HL-60 (cell line): ENCODE data around the gene ZNF792.

Source experiments
- DNase-seq, 2 experiments: peaks; one replicate each; pipeline ENCODE4 v3.0.0-alpha.2; 2010 to 2020; ENCODE audit warnings: low read depth in 1 of 2, low spot score in 1 of 2
- H3K27ac ChIP-seq: fragments of 250-450 bp; sonication (Bioruptor Pico); replicated peaks from 2 replicates; pipeline ENCODE4 v1.5.1; 2020; ENCODE audit warnings: mild to moderate bottlenecking, moderate library complexity
- H3K27me3 ChIP-seq: fragments of 250-450 bp; sonication (Bioruptor Pico); 2 replicates; pipeline ENCODE4 v1.5.1; 2021; ENCODE audit warnings: mild to moderate bottlenecking, moderate library complexity; ENCODE audit not compliant: insufficient read depth, poor library complexity, severe bottlenecking
- H3K4me3 ChIP-seq: replicated peaks from 2 replicates; pipeline ENCODE4 v1.5.1; 2011; ENCODE audit warnings: mild to moderate bottlenecking, control low read depth, low read length; ENCODE audit not compliant: insufficient read depth
- GABPA ChIP-seq: IDR thresholded peaks from 2 replicates; pipeline ENCODE4 v1.6.1; 2012; ENCODE audit warnings: low read depth
- POLR2AphosphoS5 ChIP-seq: IDR thresholded peaks from 2 replicates; pipeline ENCODE4 v1.6.1; 2012; ENCODE audit warnings: low read depth
- SPI1 ChIP-seq: IDR thresholded peaks from 2 replicates; pipeline ENCODE4 v1.6.1; 2012; ENCODE audit warnings: low read depth, mild to moderate bottlenecking, borderline replicate concordance
- TF ChIP-seq, protein P1 (sequence below): IDR thresholded peaks from 2 replicates; pipeline ENCODE4 v1.6.1; 2012; ENCODE audit warnings: low read depth; ENCODE audit not compliant: insufficient replicate concordance
- TF ChIP-seq, protein P2 (sequence below): IDR thresholded peaks from one replicate; pipeline ENCODE4 v1.5.1; 2011; ENCODE audit warnings: low read length, control low read depth, inconsistent platforms; ENCODE audit not compliant: insufficient read depth

Gene ZNF792

DNA sequence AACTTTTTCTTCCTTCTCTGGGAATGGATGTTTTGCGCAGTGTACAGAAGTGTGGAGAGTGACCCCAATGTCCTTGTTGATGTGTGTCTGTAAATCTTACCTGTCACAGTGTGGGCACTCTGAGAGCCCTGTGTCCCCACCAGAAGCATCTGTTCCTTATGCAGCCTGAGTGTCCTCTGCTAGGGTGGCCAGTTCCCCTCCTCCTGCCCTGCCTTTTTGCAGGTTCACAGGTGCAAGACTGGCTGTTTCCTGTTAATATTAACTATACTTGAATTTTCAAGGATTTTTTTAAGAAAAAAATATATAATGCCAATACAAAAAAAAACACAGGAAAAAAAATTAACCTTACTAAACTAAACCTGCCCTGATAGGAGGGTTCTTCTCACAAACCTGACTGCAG, 24.1 kb upstream of the ZNF792 start:
- TF ChIP-seq, protein P1, sequence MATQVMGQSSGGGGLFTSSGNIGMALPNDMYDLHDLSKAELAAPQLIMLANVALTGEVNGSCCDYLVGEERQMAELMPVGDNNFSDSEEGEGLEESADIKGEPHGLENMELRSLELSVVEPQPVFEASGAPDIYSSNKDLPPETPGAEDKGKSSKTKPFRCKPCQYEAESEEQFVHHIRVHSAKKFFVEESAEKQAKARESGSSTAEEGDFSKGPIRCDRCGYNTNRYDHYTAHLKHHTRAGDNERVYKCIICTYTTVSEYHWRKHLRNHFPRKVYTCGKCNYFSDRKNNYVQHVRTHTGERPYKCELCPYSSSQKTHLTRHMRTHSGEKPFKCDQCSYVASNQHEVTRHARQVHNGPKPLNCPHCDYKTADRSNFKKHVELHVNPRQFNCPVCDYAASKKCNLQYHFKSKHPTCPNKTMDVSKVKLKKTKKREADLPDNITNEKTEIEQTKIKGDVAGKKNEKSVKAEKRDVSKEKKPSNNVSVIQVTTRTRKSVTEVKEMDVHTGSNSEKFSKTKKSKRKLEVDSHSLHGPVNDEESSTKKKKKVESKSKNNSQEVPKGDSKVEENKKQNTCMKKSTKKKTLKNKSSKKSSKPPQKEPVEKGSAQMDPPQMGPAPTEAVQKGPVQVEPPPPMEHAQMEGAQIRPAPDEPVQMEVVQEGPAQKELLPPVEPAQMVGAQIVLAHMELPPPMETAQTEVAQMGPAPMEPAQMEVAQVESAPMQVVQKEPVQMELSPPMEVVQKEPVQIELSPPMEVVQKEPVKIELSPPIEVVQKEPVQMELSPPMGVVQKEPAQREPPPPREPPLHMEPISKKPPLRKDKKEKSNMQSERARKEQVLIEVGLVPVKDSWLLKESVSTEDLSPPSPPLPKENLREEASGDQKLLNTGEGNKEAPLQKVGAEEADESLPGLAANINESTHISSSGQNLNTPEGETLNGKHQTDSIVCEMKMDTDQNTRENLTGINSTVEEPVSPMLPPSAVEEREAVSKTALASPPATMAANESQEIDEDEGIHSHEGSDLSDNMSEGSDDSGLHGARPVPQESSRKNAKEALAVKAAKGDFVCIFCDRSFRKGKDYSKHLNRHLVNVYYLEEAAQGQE, result no peak
- TF ChIP-seq, protein P2, sequence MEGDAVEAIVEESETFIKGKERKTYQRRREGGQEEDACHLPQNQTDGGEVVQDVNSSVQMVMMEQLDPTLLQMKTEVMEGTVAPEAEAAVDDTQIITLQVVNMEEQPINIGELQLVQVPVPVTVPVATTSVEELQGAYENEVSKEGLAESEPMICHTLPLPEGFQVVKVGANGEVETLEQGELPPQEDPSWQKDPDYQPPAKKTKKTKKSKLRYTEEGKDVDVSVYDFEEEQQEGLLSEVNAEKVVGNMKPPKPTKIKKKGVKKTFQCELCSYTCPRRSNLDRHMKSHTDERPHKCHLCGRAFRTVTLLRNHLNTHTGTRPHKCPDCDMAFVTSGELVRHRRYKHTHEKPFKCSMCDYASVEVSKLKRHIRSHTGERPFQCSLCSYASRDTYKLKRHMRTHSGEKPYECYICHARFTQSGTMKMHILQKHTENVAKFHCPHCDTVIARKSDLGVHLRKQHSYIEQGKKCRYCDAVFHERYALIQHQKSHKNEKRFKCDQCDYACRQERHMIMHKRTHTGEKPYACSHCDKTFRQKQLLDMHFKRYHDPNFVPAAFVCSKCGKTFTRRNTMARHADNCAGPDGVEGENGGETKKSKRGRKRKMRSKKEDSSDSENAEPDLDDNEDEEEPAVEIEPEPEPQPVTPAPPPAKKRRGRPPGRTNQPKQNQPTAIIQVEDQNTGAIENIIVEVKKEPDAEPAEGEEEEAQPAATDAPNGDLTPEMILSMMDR, result no peak
- TF ChIP-seq SPI1, result no peak
- no peak for TF ChIP-seq POLR2AphosphoS5
- TF ChIP-seq GABPA, result no peak
- DNase-seq, result no peak
- Histone ChIP-seq H3K27ac (no peak overlapping the region), H3K27me3 (no peaks in the 10 kb centered on the region), H3K4me3 (no peak overlapping the region)

DNA sequence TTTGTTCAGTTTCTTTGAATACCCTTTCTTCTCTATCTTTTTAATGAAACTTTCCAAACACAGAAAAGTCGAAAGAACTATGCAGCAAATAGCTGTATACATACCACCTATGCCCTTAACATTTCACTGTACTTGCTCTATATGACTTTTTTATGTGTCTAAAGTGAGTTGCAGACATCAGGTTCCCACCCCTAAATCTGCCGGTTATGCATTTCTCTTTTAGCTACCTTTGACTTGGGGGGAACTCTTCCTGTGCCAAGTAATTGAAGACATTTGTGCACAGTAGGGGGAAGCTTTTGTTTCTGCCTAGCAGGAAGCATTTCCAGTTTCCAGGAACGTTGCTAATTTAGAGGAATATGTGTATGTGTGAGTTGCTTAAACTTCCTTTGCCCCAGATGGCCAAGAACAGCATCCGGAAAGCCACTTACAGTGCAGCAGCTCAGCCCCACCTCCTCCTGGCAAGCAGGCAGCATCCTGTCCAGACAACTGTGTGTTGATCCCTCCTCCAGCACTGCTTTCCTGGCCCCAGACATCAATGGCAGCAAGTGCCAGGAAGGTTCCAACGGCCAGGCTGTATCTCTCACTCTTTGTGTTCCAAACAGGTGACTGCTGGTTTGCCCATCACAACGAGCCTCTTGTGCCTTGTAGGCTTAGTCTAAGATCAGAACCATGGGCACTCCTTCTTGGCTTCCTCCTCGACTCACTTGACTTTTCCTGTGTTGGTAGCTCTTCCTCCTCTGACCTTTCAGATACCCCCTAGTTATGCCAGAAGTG, 21.4 kb upstream of the ZNF792 start:
- Histone ChIP-seq H3K27ac (no peak overlapping the region), H3K4me3 (no peak overlapping the region), H3K27me3 (no peaks in the 10 kb centered on the region)
- TF ChIP-seq POLR2AphosphoS5 (no peak), SPI1 (no peak), GABPA (no peak)
- TF ChIP-seq, protein P2, result no peak
- TF ChIP-seq, protein P1, result no peak
- DNase-seq, result no peak

DNA sequence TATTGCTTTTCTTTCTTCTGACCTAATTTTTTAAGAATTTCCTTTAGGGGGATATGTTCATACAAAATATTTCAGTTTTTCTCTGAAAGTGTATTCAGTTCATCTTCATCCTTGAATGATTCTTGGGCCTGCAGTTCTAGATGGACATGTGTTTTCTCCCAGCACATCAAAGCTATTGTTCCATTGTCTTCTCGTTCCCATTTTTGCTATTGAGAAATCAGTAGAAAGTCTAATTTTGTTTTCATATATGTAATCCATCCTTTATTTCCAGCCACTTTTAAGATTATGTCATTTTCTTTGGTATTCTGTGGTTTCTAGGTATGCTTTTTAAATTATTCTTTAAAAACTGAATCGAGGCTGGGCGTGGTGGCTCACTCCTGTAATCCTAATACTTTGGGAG, 20.3 kb upstream of the ZNF792 start:
- H3K4me3 ChIP-seq, result no peak overlapping the region
- H3K27me3 ChIP-seq, result no peaks in the 10 kb centered on the region
- no peak for DNase-seq
- H3K27ac ChIP-seq, result no peak overlapping the region
- TF ChIP-seq, protein P2, result no peak
- TF ChIP-seq GABPA, result no peak

DNA sequence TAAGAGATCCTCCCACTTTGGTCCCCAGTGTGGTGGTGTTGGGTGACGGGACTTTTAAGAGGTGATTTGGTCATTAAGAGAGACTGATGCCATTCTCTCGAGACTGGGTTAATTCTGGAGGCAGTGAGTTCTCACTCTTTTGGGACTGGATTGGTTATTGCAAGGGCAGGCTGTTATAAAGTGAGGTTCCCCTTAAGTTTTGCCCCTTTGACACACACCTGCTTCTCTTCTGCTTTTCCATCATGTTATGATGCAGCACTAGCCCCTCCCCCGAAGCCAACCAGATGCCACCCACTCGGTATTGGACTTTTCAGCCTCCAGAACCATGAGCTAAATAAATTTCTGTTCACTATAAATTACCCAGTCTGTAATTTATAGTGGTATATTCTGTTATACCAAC, 19.8 kb upstream of the ZNF792 start:
- H3K4me3 ChIP-seq, result no peak overlapping the region
- H3K27me3 ChIP-seq, result no peaks in the 10 kb centered on the region
- TF ChIP-seq, protein P2, result no peak
- TF ChIP-seq POLR2AphosphoS5, result no peak
- TF ChIP-seq, protein P1, result no peak
- no peak overlapping the region for H3K27ac ChIP-seq
- no peak for DNase-seq
